ENCODE data around the gene PDIA5. TPM values are rescaled to one million over a fixed set of nuclear protein-coding genes. Genes with fewer than 3 reads are reported as not detected.

The PDIA5 gene
- total RNA-seq, 1 donor from 2014 or later, result 49.3 TPM

DNA sequence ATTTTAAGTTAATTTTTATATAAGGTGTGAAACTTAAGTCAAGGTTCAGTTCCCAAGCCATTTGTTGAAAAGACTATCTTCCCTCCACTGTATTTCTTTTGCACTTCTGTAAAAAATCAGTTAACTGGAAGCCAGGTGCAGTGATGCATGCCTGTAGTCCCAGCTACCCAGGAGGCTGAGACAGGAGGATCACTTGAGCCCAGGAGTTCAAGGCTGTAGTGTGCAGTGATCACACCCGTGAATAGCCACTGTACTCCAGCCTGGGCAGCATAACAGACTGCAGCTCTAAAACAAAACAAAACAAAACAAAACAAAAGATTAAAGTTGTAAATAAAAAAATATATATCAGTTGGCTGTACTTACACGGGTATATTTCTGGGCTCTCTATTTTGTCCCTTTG, 101.8 kb downstream of the PDIA5 start:
- DNase-seq (ENCODE audit: low spot score), result no peak

DNA sequence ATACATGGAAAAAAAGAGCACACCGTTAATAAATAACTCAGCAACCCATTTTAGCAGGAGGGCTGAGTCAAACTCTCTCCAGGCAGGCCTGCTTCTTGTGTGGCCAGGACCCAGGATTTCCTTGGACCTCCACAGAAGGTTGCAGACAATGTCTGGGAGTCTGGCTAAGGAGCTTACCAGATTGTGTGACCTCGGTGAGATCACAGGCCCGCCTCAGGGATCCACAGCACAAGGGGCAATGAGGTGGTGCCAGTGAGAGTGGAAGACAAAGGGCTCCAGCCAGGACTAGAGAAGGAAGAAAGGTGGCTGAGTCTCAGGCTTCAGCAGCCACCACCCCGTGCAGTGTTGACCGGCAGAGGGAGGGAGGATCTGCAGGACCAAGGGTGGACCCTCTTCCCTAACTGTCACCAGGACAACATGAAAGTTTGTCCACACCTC, 102.7 kb downstream of the PDIA5 start:
- no peak for DNase-seq (ENCODE audit: low spot score)

DNA sequence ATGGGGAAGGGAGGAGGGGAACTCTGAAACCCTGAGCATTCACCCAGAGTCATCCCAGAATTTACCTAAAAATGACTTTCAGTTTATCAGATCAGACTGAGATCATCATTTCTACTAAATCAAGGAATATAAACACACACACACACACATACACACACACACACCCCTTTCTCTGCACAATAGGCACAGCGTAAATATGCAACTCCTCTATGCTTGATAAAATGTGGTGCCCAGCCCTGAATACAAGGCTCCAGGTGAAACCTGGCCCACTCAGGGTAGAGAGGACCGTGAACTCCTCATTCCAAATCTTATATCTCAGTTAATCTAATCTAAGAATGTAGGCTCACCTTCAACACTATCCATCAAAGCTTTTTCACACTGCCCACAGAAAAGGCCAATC, 103.1 kb downstream of the PDIA5 start:
- DNase-seq (ENCODE audit: low spot score), result peak; percentile 55

DNA sequence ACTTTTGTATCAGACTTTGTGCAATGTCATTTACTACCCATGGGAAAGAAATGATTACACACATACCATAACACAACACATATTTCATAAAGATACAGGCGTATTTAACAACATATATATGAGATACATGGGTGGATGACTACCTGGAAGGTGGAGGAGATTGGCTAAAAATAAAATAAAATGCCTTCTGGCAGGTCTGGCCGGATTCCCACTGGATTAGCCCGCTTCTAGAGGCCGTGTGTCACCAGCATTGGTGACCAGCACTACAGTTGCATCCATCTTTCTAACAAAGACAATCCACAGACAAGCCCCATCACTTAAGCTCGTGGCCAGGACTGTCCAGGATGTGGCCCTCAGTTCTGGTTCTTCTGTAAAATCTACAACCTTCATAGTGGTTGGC, 114.0 kb downstream of the PDIA5 start:
- no peak for DNase-seq (ENCODE audit: low spot score)

DNA sequence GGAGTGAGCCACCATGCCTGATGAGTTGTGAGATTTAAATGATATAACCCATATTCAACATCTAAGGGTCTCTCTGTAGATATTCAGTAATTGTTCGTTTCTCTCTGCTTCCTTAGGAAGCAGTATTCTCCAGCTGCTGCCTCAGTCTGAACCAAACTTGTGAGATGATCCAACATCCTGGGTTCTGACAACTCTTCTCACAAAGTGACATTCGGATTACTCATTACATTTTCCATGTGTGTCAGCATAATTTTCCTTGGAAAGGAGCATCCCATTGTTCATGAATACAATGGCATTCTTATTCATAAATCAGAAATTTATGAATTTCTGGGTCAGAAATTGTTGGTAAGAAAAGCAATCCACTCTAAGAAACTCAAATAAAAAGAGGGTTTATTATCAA, 119.9 kb downstream of the PDIA5 start:
- DNase-seq (ENCODE audit: low spot score), result no peak

DNA sequence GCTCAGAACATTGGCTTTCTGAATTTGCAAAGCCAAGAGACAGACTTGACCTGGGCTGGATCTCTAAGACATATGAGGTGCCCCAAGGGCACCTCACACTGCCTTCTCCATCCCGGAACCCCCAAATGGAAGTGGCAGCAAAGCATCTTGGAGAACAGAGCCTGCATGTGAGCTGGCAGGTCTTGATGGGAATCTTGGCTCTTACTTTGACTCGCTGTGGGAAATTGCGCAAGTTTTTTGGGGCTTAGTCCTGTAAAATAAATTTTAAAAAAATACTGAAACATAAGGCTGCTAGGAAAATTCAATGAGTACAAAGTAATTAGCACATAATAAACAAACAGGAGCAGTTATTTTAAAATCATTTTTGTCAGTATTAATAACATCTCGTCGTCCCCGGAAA, 121.2 kb downstream of the PDIA5 start:
- no peak for DNase-seq (ENCODE audit: low spot score)

DNA sequence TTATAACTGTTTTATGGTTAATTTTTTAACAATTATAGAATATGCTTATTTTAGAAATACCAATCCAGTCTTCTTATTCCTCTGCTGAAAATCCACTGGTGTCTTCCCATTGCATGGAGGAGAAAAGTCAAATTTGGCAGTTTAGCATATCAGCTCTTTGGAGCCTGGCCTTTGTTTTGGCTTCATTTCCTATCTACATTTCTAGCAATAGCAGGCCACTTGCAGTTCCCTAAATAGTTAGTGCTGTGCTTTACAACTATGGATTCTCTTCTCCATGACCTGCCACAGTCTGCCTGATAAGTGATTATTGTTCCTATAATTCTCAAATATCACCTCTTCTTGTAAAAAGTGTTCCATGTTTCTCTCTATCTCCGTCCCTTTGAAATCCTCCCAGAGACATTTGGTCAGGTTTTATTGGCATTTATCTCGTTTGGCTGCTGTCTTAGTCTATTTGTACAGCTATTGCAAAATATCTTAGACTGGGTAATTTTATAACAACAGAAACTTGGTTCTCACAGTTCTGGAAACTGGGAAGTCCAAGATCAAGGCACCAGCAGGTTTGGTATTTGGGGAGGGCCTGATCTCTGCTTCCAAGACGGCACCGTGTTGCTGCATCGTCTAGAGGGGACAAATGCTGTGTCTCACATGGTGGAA, 126.8 kb downstream of the PDIA5 start:
- DNase-seq (ENCODE audit: low spot score), result no peak

DNA sequence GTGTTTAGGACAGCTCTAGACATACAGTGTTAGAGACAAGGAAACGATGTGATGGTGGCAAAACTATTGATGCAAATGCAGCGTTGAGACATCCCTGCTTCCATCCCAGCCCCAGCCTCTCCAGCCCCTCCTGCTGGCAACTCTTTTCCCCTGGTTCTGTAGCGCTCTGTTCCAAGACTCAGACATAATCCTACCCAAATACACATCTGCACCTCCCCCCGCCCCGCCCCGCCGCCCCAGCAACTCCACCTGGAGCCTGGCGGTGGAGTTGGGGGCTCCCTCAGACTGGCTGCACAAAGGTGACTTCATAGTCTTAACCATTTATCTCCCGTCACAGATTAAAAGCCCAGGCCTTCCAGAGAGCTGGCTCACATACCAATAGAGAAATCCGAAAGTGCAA, 127.7 kb downstream of the PDIA5 start:
- peak; percentile 12 for DNase-seq (ENCODE audit: low spot score)

DNA sequence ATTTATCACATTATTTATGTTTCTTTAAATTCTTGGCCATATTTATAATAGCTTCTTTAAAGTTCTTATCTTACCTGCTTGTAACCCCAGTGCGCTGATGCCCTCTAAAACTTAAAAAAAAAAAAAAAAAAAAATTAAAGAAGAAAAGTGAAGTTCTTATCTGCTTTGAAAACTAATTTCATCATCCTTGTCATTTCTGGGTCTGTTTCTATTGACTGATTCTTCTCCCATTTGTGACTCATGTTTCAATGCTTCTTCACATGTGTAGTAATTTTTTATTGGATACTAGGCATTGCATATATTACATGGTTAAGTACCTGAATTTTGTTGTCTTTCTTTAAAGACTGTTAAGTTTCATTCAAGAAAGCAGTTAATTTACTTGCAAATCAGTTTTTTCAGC, 131.5 kb downstream of the PDIA5 start:
- DNase-seq (ENCODE audit: low spot score), result no peak

DNA sequence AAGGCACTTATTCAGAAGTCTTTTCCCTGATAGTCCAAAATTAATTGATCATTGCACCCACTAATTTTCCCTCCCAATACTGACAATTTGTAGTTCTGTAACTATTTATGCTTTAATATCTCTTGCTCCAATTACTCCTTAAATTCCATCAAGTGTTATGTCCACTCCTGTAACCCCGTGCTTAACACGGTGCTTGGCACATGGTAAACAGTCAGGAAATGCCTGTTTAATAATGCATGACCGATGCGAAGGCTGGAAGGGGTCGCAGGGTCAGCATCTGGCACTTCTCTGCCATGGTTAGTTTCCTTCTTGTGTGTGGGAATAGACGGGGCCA, 134.4 kb downstream of the PDIA5 start:
- no peak for DNase-seq (ENCODE audit: low spot score)

DNA sequence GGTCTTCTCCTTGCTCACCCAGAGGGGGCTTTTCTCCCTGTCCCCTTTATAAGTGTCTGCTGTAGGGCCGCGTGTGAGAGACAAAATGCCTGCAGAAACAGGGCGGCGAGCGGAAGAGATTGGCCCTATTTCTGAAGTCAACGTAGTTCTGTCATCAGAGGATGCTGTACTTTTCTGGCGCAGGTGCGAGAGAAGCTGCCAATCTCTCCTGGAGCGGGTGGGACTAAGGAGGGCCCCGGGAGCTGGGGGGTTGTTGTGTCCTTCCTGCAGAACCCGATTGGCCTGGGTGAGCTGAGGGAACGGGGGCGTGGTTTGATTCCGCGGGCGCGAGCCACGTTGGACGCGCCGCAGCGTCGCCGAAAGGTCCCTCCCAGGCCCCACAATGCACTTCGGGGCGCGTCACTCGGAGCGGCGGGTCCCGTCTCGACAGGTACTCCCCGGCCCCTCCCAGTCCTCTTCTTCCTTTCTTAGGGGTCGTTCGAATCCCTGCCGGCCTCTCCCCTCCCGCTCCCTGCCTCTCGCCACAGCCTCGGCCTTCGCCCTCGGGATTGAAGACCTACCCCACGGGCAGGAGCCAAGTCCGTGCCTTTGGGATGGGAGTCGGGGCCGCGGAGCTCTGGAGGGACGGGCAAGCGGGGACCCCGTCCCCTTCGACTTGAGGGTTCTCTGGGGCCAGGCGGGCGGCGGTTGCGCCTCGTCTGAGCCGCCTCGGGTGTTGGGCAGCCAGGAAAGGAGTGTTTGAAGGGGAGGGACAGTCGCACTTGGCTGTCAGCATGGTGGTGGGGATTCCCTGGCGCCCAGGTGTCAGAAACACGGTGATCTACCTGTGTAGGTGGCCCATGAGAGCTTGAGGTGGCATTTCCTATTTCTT, 135.0 kb downstream of the PDIA5 start, which contains the start of gene SEC22A:
SEC22A (plus strand) TSS at position 387 of the 871 bp plus-strand sequence. CDS start 7,275 bp downstream, outside the sequence.
- DNase-seq (ENCODE audit: low spot score), result peak; percentile 95

DNA sequence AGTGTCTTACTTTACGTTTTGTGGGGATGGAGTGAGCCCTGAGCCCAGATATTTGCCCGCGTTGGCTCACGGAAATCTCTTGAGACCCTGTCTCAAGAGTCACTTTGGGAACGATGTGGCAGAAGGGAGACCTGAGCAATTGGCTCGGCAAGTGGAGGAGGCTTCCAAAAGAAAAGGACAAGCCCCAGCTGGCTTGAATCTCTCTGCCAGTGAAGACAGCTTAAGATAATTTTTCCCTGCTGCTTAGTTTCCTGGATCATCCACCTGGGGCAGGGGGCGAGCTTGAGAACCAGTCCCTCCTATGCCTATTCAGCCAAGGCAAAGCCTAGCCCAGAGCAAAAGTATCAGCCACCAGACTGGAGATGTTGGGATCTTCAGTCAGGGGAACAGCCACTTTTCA, 135.6 kb downstream of the PDIA5 start:
- DNase-seq (ENCODE audit: low spot score), result no peak

Other genes starting within 250 kb of the PDIA5 start
- 1.7 TPM for gene SEMA5B, start 39.3 kb upstream of the PDIA5 start, total RNA-seq
- gene SEC22A, start 134.9 kb downstream of the PDIA5 start, total RNA-seq, result 16.8 TPM